MM.1S (cell line): ENCODE results near the gene BTK.

Experiments used
- CTCF ChIP-seq: fragments of 300-600 bp; sonication (generic); IDR thresholded peaks from 2 replicates; pipeline ENCODE4 v1.5.1; 2016; ENCODE audit warnings: antibody characterized with exemption, low read length, mixed read lengths
- EZH2 ChIP-seq: fragments of 300-600 bp; sonication (generic); optimal IDR thresholded peaks from 2 replicates; pipeline ENCODE3; 2017; ENCODE audit warnings: low read depth, mild to moderate bottlenecking, antibody characterized with exemption, low read length, mixed read lengths

- TF ChIP-seq CTCF = no peak
- no peak for TF ChIP-seq EZH2
Measured at GRCh38 chrX:101385026-101385684, 836 bp downstream of the BTK start.
